Mucosa of rectum (tissue), 2 donors: ENCODE data around the gene POLA2.
A peak's percentile ranks its signal among the peaks of the same experiment; 100 is the strongest.

Source experiments
- H3K27ac ChIP-seq, 2 donors: one replicate each; pipeline ENCODE4 v1.7.0; 2013; ENCODE audit warnings: inconsistent platforms in 2 of 2, low read depth in 2 of 2, low read length in 2 of 2
- H3K27me3 ChIP-seq, 2 donors: one replicate each; pipeline ENCODE4 v1.7.0; 2013; ENCODE audit warnings: low read length in 2 of 2; ENCODE audit not compliant: control insufficient read depth in 2 of 2, insufficient read depth in 2 of 2
- H3K36me3 ChIP-seq, 2 donors: one replicate each; pipeline ENCODE4 v1.7.0; 2013; ENCODE audit warnings: low read length in 2 of 2; ENCODE audit not compliant: control insufficient read depth in 2 of 2, insufficient read depth in 2 of 2
- H3K4me1 ChIP-seq, 2 donors: one replicate each; pipeline ENCODE4 v1.7.0; 2013; ENCODE audit warnings: low read length in 2 of 2, mild to moderate bottlenecking in 1 of 2; ENCODE audit not compliant: control insufficient read depth in 2 of 2, insufficient read depth in 2 of 2
- H3K4me3 ChIP-seq, 2 donors: one replicate each; pipeline ENCODE4 v1.7.0; 2013; ENCODE audit warnings: low read length in 2 of 2
- H3K9ac ChIP-seq, 2 donors: one replicate each; pipeline ENCODE4 v1.7.0; 2013; ENCODE audit warnings: low read length in 2 of 2, low read depth in 1 of 2, mild to moderate bottlenecking in 1 of 2
- H3K9me3 ChIP-seq, 2 donors: one replicate each; pipeline ENCODE4 v1.7.0; 2013; ENCODE audit warnings: low read length in 2 of 2; ENCODE audit not compliant: control insufficient read depth in 2 of 2
- donor health status: healthy.
- donor health status: Normal muscosa, but diverticular disease.

POLA2 gene

GRCh38 chr11:65305501-65306268, 43.9 kb downstream of the POLA2 start:
- peaks cover 0 to 2% of the 10 kb centered on the region in 2 donors for H3K36me3 ChIP-seq
- no peaks in the 10 kb centered on the region for H3K27me3 ChIP-seq
- no peaks in the 10 kb centered on the region for H3K9me3 ChIP-seq
- H3K27ac ChIP-seq = peak overlapping the region; percentile 42 to 52
- H3K4me1 ChIP-seq = peaks cover 19 to 23% of the 10 kb centered on the region in 2 donors
- no peak overlapping the region for H3K9ac ChIP-seq
- H3K4me3 ChIP-seq = no peak overlapping the region

GRCh38 chr11:65307298-65308229, 45.8 kb downstream of the POLA2 start:
- H3K27me3 ChIP-seq = no peaks in the 10 kb centered on the region
- no peaks in the 10 kb centered on the region for H3K9me3 ChIP-seq
- H3K4me1 ChIP-seq = peaks cover 14 to 27% of the 10 kb centered on the region in 2 donors
- H3K36me3 ChIP-seq = peaks cover 0 to 2% of the 10 kb centered on the region in 2 donors
- H3K27ac ChIP-seq = peak overlapping the region in 1 of 2 donors; percentile 5
- H3K4me3 ChIP-seq = no peak overlapping the region
- H3K9ac ChIP-seq = no peak overlapping the region

GRCh38 chr11:65308281-65308891, 46.6 kb downstream of the POLA2 start:
- Histone ChIP-seq H3K9ac (no peak overlapping the region), H3K4me1 (peaks cover 15 to 27% of the 10 kb centered on the region in 2 donors), H3K9me3 (no peaks in the 10 kb centered on the region), H3K36me3 (peaks cover 0 to 2% of the 10 kb centered on the region in 2 donors), H3K27me3 (no peaks in the 10 kb centered on the region), H3K4me3 (no peak overlapping the region), H3K27ac (peak overlapping the region; percentile 5 to 16)

- Histone ChIP-seq H3K27me3 (no peaks in the 10 kb centered on the region), H3K4me1 (peaks cover 21 to 30% of the 10 kb centered on the region in 2 donors), H3K27ac (peak overlapping the region; percentile 5 to 16)
Observed at GRCh38 chr11:65309006-65309405, 47.2 kb downstream of the POLA2 start.

GRCh38 chr11:65310215-65310614, 48.5 kb downstream of the POLA2 start:
- H3K27me3 ChIP-seq = no peaks in the 10 kb centered on the region
- no peak overlapping the region for H3K27ac ChIP-seq
- H3K4me1 ChIP-seq = peaks cover 24 to 33% of the 10 kb centered on the region in 2 donors
- H3K9ac ChIP-seq = no peak overlapping the region
- no peak overlapping the region for H3K4me3 ChIP-seq
- H3K9me3 ChIP-seq = no peaks in the 10 kb centered on the region
- H3K36me3 ChIP-seq = no peaks in the 10 kb centered on the region

More at GRCh38 chr11:65309006-65309405, 47.2 kb downstream of the POLA2 start:
- no peaks in the 10 kb centered on the region for H3K9me3 ChIP-seq
- no peak overlapping the region for H3K9ac ChIP-seq
- peaks cover 0 to 2% of the 10 kb centered on the region in 2 donors for H3K36me3 ChIP-seq
- no peak overlapping the region for H3K4me3 ChIP-seq

GRCh38 chr11:65310736-65311135, 49.0 kb downstream of the POLA2 start:
- Histone ChIP-seq H3K9ac (no peak overlapping the region), H3K4me1 (peaks cover 22 to 30% of the 10 kb centered on the region in 2 donors)

GRCh38 chr11:65311170-65311678, 49.5 kb downstream of the POLA2 start:
- Histone ChIP-seq H3K4me3 (no peak overlapping the region), H3K36me3 (no peaks in the 10 kb centered on the region), H3K4me1 (peaks cover 25 to 32% of the 10 kb centered on the region in 2 donors), H3K9ac (no peak overlapping the region), H3K27me3 (no peaks in the 10 kb centered on the region), H3K27ac (peak overlapping the region in 1 of 2 donors; percentile 9), H3K9me3 (no peaks in the 10 kb centered on the region)

More at GRCh38 chr11:65310736-65311135, 49.0 kb downstream of the POLA2 start:
- H3K4me3 ChIP-seq = no peak overlapping the region
- H3K9me3 ChIP-seq = no peaks in the 10 kb centered on the region
- peak overlapping the region in 1 of 2 donors; percentile 9 for H3K27ac ChIP-seq
- H3K36me3 ChIP-seq = no peaks in the 10 kb centered on the region
- no peaks in the 10 kb centered on the region for H3K27me3 ChIP-seq

GRCh38 chr11:65314501-65315203, 52.9 kb downstream of the POLA2 start, which contains the start of gene CDC42EP2:
CDC42EP2 (plus strand) TSS chr11:65314866; CDS start chr11:65320899, 6,033 bp downstream.
- peak within 1 kb of the TSS; percentile 77 to 82 for H3K4me3 ChIP-seq
- peak within 1 kb of the TSS; percentile 88 to 92 for H3K27ac ChIP-seq
- H3K27me3 ChIP-seq = no peaks in the 10 kb centered on the region
- H3K36me3 ChIP-seq = no peaks in the 10 kb centered on the region
- H3K9ac ChIP-seq = peak within 1 kb of the TSS; percentile 65 to 79
- no peaks in the 10 kb centered on the region for H3K9me3 ChIP-seq
- peaks cover 28 to 31% of the 10 kb centered on the region in 2 donors for H3K4me1 ChIP-seq

GRCh38 chr11:65315204-65315865, 53.6 kb downstream of the POLA2 start:
- Histone ChIP-seq H3K36me3 (peaks cover 0 to under 1% of the 10 kb centered on the region in 2 donors), H3K27ac (peak overlapping the region; percentile 88 to 92), H3K4me1 (peaks cover 28 to 31% of the 10 kb centered on the region in 2 donors), H3K4me3 (peak overlapping the region; percentile 77 to 82), H3K27me3 (no peaks in the 10 kb centered on the region), H3K9ac (peak overlapping the region; percentile 65 to 79), H3K9me3 (no peaks in the 10 kb centered on the region)
